HG02852 (cell line): ENCODE results near the gene RAC2.
"Not testable (repeated sequence)": the region's sequence is repeated elsewhere in the genome, so short reads cannot be mapped to it uniquely, and the experiment has no call there.

ENCODE experiments used
- ATAC-seq: cut with Tn5 transposase; IDR thresholded peaks from one replicate; pipeline ENCODE4 v1.9.1; 2021; ENCODE audit warnings: mild to moderate bottlenecking, moderate library complexity; ENCODE audit not compliant: unreplicated experiment

Gene RAC2

GRCh38 chr22:37256075-37256726, 12.1 kb upstream of the RAC2 start:
- no peak for ATAC-seq

GRCh38 chr22:37255558-37256006, 11.5 kb upstream of the RAC2 start:
- ATAC-seq: no peak

GRCh38 chr22:37254867-37255233, 10.8 kb upstream of the RAC2 start:
- no peak for ATAC-seq

- no peak for ATAC-seq
These were observed 10.3 kb upstream of the RAC2 start for GRCh38 chr22:37254209-37254866.

- no peak for ATAC-seq
These were observed 9.1 kb upstream of the RAC2 start for GRCh38 chr22:37253126-37253660.

- not testable (repeated sequence) for ATAC-seq
These were observed 7.8 kb upstream of the RAC2 start for GRCh38 chr22:37251836-37252235.

DNA sequence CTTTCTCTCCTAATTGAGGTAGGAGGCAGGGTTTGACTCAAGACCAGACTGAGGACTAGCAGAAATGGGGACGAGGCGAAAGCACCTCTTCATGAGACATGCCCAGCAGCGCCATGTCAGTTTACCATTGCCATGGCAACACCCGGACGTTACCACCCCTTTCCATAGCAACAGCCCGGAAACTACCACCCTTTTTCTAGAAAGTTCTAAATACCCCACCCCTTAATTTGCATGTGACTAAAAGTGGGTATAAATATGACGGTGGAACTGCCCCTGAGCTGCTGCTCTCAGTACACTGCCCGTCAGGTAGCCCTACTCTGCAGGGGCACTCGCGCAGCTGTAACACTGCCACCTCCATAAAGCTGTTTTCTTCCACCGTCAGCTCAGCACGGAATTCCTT, 5.9 kb upstream of the RAC2 start:
- no peak for ATAC-seq

- no peak for ATAC-seq
These were observed 4.2 kb upstream of the RAC2 start for GRCh38 chr22:37248251-37248650.

DNA sequence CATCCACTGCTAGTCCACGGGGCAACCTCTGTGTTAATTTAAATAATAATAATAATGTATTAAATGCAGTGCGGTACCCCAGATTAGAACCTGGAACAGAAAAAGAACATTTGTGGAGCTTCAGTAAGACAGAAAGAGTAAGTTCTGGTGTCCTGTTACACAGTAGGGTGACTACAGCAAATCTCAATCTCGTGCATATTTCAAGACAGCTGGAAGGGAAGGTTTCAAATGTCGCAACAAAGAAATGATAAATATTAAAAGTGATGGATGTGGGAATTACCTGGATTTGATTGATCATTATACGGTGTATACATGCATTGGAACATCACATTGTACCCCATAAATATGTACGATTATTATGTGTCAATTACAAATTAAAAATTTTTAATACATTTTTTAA, 1.7 kb upstream of the RAC2 start:
- ATAC-seq: no peak

DNA sequence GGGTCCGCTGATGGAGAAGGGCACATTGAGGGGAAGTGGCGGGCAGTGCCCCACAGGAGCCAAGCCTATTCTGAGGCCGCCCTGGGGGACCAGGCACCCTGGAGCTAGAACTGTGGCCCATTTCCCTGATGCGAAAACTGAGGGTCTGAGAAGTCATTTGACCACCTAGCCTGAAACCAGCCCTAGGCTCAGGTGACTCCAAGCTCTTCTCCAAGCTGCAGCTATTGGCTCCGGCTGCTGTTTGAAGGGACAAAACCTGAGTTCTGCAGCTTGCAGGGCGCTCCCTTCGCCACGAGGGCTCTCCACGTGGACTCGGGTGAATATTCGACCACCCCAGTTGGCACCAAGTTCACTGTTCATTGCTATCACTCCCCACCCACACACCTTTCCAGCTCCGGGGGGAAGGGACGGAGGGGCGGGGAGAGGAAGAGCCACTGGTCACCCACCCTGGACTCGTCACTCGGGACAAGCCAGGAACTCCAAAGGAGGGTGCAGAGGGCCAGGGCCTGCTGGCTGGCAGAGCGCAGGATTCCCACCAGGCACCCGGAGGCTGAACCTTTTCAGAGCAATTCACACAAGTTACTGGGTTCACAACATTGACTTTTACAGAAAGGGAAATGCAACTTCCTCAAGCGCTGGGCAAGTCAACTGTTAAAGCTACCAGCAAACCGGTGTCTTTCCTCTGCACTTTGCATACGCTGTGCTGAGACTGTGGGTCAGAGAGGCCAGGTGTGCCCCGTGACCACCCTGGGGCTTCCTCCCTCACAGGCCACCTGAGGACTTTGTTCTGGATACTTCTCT, 1.1 kb upstream of the RAC2 start:
- ATAC-seq: no peak

- ATAC-seq: peak; percentile 7
These were observed 511 bp downstream of the RAC2 start for GRCh38 chr22:37243402-37244113.

- peak; percentile 57 for ATAC-seq
These were observed 1.6 kb downstream of the RAC2 start for GRCh38 chr22:37242395-37242918.

DNA sequence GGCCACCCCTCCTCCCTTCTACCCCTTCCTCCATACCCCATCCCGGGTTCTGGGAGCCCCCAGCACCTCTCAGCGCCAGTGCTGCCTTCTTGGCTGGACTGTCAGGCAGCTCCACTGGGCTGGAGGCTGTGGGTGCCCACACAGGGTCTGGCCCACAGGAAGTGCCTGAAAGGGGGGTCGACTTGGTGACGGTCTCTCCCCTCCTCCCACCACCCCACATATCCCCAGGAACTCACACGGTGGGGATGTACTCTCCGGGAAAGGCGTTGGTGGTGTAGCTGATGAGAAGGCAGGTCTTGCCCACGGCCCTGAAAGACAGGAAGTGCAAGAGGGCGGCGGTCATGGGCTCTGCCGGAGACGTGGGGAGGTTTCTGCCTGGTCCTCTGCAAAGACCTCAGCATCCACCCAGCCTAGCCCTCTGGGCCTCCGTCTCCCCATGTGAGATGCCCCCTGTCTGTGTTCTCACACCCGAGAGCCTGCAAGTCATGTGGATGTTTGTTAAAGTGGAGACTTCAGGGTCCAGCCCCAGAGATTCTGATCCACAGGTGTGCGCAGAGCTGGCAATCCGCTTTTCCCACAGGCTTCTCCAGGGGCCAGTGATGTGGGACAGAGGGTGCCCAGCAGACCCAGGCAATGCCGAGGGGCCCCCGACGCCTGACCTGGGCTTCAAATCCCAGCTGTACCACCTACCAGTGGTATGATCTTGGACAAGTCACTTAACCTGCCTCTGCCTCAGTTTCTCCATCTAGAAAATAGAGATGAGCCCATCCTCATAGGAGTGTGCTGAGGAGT, 2.5 kb downstream of the RAC2 start:
- no peak for ATAC-seq

DNA sequence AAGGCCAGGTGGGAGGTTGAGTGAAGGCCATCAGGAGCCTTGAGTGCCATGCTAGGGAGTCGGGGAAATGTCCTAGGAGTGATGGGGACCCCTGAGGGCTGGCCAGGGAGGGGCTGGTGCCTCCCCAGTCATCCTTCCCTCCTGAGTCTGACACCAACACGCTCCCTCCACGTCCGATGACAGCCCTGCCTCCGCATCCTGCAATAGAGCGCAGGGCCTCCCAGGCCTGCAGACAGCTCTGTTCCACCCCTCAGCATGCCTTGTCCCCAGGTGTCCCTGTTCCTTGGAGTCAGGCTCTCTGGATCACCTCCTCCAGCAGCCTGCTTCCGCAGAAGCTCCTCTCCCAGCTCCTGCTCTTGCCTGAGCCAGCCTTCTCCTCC, 3.1 kb downstream of the RAC2 start:
- ATAC-seq: no peak

GRCh38 chr22:37240240-37240940, 3.7 kb downstream of the RAC2 start:
- ATAC-seq: no peak

- no peak for ATAC-seq
These were observed 4.5 kb downstream of the RAC2 start for GRCh38 chr22:37239336-37240239.

- ATAC-seq: no peak
These were observed 6.4 kb downstream of the RAC2 start for GRCh38 chr22:37237371-37238268.
